K562 (cell line): ENCODE results near the gene PCDH8. TPM values are rescaled to one million over a fixed set of nuclear protein-coding genes. Genes with fewer than 3 reads are reported as not detected.

Source experiments
- AFF4 ChIP-seq: sonication (generic); formaldehyde crosslinking; IDR thresholded peaks from 2 replicates; pipeline ENCODE4 v1.8.0; 2023; ENCODE audit warnings: mild to moderate bottlenecking, missing genetic modification reagents
- ILF3 ChIP-seq: fragments of 450-650 bp; IDR thresholded peaks from 2 replicates; pipeline ENCODE4 v1.6.1; 2018; ENCODE audit warnings: antibody characterized with exemption, mild to moderate bottlenecking, moderate library complexity, borderline replicate concordance
- NEUROD1 ChIP-seq: fragments of 150-350 bp; IDR thresholded peaks from 2 replicates; pipeline ENCODE4 v1.6.1; 2014; ENCODE audit warnings: borderline replicate concordance, low read length, low read depth; ENCODE audit not compliant: partially characterized antibody
- NFIC ChIP-seq: fragments of 450-650 bp; IDR thresholded peaks from 2 replicates; pipeline ENCODE4 v1.6.1; 2017; ENCODE audit warnings: mild to moderate bottlenecking, inconsistent platforms
- POLR2H ChIP-seq: IDR thresholded peaks from 2 replicates; pipeline ENCODE4 v1.6.1; 2016; ENCODE audit warnings: missing genetic modification characterization, low read depth, mild to moderate bottlenecking, control low read depth, missing compliant biosample characterization, moderate library complexity
- RBM25 ChIP-seq: fragments of 200-400 bp; formaldehyde crosslinking; IDR thresholded peaks from 2 replicates; pipeline ENCODE4 v1.6.1; 2018; ENCODE audit warnings: low read length, low read depth, moderate library complexity; ENCODE audit not compliant: severe bottlenecking
- SNAPC5 ChIP-seq: fragments of 250-450 bp; sonication (Bioruptor Pico); IDR thresholded peaks from 2 replicates; pipeline ENCODE4 v1.8.0; 2021; ENCODE audit warnings: moderate library complexity, mild to moderate bottlenecking, inconsistent platforms
- ZNF140 ChIP-seq: fragments of 250-450 bp; sonication (Bioruptor Pico); IDR thresholded peaks from 2 replicates; pipeline ENCODE4 v1.8.0; 2021; ENCODE audit warnings: moderate library complexity, mild to moderate bottlenecking, inconsistent platforms
- polyA plus RNA-seq, 8 experiments: library from polyadenylated mRNA; depleted of rRNA in 4 of 8; stranded (reverse) in 5 of 8; unstranded in 3 of 8; fragments of >200 nt; fragmentation: Nextera tagmentation in 2 of 8; fragmentation: Illumina TruSeq in 1 of 8; extraction: Ambion mirVana in 2 of 8; extraction: Trizol in 1 of 8; gene quantifications; 2 replicates each; pipeline versions ENCODE4 v1.2.1 to v1.2.3, GENCODE V29; 2011 to 2014; ENCODE audit warnings: inconsistent platforms in 1 of 8, missing spikeins in 1 of 8
- total RNA-seq, 7 experiments: library from RNA; depleted of rRNA in 6 of 7; stranded (reverse); fragments of >200 nt in 6 of 7; fragmentation: Illumina TruSeq in 2 of 7; extraction: Trizol in 2 of 7; gene quantifications; 2 replicates each; pipeline versions ENCODE4 v1.2.1 to v1.2.3, GENCODE V29; 2011 to 2021; ENCODE audit warnings: low replicate concordance in 1 of 7

PCDH8 gene
- total and polyA plus RNA-seq, 9 of the 15 experiments (the other 6 are each of a cell fraction or from before 2014, with no cell fraction given), result not detected

GRCh38 chr13:52845766-52846566 is 2.5 kb downstream of the PCDH8 start (continued):
- TF ChIP-seq POLR2H (tag), result no peak
- no peak for TF ChIP-seq NFIC
- no peak for TF ChIP-seq ZNF140
- no peak for TF ChIP-seq SNAPC5 (CRISPR knock-in tag)
- TF ChIP-seq ILF3, result no peak
- TF ChIP-seq AFF4 (CRISPR knock-in tag), result no peak
- TF ChIP-seq RBM25, result no peak
- no peak for TF ChIP-seq NEUROD1
